HG03060 (cell line): ENCODE measurements around the gene SLC6A3.

Experiments
- ATAC-seq: cut with Tn5 transposase; IDR thresholded peaks from one replicate; pipeline ENCODE4 v1.9.1; 2021; ENCODE audit warnings: low read depth, moderate number of reproducible peaks; ENCODE audit not compliant: unreplicated experiment

SLC6A3 gene

DNA sequence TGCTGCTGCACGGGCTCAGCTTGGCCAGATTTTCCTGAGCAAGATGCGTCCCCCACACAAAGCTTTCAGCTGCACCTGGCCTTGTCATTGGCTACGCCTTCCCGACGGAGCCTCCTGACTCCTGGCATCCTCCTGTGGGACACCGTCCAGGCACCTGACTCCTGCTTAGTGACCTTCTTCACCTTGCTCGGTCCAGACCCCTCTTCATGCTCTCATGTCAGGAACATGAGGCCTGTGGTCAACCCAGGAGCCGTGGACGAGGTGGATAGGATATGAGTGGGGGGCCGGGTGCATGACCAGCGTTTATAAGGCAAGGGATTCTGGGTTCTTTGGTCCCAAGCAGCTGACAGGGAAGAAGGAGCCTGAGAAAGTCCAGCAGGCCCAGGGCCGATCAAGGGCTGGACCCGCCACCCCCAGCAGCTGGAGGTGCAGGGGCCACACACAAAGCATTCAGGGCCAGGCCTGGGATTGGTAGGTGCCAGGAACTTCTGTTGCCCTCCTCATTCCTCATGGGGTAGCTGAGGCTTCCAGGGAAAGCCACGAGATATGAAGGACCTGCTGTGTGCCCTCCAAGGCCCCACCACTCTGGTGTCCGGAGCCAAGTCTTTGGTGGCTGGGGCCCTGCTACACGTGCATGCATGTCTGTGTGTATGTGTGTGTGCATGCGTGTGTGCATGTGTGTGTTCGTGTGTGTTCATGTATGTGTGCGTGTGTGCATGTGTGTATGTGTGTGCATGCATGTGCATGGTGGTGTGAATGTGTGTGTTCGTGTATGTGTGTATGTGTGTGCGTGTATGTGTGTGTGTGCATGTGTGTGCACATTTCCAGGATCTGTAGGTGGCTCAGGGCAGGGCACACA, 34.9 kb downstream of the SLC6A3 start:
- no peak for ATAC-seq

- no peak for ATAC-seq
These were observed 35.7 kb downstream of the SLC6A3 start for GRCh38 chr5:1409381-1410110.

- ATAC-seq: no peak
These were observed 38.3 kb downstream of the SLC6A3 start for GRCh38 chr5:1406681-1407640.

- no peak for ATAC-seq
These were observed 39.4 kb downstream of the SLC6A3 start for GRCh38 chr5:1405539-1406530.

DNA sequence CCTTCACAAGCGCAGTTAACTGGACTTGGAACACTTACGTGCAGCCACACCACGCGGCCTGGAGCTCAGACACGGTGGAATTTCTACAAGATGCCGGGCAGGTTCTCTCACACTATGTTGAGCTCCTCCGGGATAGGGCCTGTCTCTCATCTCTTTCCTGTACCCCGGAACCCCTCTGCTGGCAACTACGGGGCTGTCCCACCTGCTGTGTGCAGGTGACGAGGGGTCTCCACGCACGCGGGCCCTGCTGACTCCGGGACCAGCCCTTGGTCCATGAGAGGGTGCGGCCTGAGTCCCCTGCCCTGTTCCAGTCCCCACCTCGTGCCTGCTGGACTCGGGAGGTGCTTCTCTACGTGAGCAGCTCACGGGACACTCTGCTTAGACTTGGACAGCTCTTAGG, 40.1 kb downstream of the SLC6A3 start:
- ATAC-seq: no peak

- ATAC-seq: no peak
These were observed 41.2 kb downstream of the SLC6A3 start for GRCh38 chr5:1404062-1404461.

- no peak for ATAC-seq
These were observed 42.5 kb downstream of the SLC6A3 start for GRCh38 chr5:1402611-1403255.

DNA sequence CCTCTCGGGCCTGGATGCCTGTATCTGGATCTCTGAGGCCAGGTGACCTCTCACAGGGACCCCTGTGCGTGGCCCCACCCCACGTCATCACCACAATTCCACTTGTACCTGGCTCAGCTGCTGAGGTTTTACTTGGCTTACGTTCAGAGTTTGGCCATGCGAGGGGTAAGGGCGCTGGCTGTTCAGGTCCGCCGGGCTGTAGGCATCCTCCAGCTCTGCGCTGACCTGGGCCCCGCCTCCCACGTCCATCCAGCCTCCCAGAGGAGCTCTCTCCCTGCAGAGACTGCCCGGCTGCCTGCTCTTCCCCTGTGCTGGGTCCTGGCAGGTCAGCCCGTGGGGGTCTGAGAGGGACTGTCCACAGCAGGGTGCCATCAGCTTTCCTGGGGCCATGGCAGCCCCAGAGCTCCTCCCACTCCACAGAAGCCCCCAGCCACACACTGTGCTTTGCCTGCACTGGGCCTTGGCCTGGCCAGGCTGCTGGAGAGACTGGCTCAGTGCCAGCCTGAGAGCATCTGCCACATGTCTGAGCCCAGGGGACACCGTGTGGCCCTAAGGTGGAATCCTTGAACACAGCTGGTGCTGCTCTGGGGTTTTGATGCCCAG, 43.6 kb downstream of the SLC6A3 start:
- no peak for ATAC-seq

DNA sequence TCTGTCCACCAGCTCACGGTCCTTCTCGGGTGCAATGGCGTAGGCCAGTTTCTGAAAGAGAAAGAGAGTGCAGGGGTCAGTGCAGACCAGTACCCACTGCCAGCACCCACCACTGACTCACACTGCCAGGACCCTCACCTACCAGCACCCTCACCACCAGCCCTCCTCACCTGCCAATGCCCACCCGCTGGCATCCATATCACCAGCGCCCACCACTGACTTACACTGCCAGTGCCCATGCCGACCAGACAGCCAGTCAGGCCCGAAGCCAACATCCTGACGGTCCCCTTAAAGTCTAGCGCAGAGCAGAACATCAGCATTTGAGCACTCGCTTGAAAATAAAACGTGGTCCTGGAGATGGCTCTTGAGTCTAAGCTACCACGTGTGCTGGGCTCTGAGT, 44.3 kb downstream of the SLC6A3 start:
- ATAC-seq: no peak

GRCh38 chr5:1400211-1400855, 44.9 kb downstream of the SLC6A3 start:
- no peak for ATAC-seq

DNA sequence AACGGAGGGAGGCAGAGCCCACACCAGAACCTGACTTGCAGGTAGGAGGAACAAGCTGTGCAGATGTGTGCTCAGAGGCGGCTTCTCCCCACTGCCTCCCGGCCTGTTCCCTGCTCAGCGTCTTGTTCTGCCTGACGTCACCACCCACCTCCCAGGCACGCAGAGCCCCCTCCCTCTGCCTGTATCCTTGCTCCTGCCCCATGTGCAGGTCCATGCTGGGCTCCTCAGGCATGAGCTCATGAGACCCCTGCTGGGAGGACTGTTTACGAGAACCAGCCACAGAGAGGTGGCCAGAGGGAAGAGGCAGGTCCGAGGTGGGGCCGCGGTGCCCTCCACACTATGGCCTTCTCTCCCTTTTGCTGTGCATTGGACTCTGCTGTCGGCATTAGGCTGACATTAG, 45.5 kb downstream of the SLC6A3 start:
- ATAC-seq: no peak

DNA sequence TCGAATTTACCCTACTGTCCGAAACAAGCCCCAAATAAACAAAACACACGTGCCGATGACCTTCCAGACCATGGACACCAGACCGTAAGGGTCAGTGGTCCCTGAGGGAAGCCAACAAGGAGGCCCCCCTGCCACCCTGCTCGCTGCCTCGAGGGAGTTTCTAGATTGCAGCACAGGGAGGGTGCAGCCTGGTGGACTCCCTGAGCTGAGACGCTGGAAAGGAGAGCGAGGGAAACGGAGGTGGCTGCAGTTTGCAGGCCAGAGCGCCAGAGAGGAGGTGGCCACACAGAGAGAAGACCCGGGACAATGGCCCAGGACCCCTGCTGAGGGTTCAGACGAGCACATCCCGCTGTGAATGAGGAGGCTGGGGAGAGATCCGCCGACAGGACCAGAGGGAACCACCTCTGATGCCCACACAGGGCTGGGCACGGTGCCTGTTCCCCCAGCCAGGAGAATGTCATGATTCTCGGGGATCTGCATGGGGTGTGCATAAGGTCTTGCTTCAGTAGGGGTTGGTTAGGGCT, 48.9 kb downstream of the SLC6A3 start:
- ATAC-seq: no peak

DNA sequence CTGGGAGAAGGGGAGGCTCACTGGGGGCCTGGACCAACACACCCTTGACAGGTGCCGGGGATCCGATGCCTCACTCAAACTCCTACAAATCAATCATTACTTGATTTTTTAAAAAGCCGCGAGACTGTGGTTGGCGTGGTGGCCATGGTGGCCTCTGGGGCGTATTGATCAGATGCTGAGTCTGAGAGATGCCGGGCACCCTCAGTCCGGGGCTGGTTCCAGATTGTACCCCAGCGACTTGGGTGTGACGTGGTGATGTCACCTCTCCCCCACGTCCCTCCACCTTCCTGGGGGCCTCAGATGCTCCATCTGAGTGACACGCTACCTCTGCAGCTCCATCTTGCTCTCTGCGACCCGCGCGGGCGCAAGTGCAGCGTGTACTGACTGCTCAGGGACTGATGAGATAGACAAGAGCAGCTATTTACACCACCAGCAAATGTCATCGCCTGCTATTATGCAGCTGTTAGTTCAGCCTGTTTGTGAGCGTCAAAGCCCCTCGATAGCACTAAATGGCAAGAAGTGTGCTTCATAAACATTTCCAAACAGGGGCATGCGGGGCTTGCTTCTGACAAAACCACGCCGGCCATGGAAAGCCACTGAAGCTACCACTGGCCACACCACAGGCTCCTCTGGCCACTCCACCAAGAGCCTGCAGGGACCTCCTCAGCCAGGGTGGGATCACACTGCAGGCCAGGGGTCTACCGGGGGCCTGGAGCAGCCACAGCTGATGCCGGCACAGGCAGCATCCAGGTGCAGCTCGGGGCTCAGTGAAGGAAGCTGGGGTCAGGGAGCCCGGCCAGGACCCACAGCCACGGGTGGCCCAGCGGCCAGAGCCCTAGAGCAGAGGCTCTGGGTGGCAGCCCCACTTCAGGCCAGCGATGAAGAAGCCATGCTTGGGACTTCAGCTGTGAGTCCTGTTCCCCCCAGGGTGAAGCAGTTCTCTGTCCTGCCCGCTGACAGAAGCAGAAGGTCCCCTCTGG, 50.1 kb downstream of the SLC6A3 start:
- ATAC-seq: no peak

DNA sequence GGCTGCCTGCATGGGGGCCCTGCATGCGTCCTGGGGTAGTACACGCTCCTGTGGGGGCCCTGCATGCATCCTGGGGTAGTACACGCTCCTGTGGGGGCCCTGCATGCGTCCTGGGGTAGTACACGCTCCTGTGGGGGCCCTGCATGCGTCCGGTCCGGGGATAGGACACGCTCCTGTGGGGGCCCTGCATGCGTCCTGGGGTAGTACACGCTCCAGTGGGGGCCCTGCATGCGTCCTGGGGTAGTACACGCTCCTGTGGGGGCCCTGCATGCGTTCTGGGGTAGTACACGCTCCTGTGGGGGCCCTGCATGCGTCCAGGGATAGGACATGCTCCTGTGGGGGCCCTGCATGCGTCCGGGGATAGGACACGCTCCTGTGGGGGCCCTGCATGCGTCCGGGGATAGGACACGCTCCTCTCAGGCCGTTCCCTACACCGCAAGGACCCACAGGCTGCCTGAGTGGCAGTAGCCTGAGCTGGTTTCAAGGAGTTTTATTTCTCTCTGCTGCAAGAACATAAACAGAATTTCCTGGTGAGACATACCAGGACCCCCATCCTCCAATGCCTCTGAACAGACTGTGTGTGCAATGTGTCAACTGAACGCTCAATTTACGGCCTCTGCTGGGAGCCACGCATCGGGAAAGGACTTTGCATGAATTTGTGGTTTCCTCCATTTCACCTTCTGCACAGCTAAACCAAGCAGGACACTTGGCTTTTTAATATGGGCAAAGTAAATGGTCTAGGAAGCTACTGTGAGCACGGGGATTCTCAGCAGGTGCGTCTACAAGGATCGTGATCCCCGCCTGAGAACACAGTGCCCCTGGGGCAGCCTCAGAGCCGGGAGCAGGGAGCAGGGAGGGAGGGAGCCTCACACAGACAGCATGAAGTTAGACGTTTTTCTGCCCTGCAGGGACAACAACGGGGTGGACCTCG, 51.4 kb downstream of the SLC6A3 start:
- no peak for ATAC-seq

DNA sequence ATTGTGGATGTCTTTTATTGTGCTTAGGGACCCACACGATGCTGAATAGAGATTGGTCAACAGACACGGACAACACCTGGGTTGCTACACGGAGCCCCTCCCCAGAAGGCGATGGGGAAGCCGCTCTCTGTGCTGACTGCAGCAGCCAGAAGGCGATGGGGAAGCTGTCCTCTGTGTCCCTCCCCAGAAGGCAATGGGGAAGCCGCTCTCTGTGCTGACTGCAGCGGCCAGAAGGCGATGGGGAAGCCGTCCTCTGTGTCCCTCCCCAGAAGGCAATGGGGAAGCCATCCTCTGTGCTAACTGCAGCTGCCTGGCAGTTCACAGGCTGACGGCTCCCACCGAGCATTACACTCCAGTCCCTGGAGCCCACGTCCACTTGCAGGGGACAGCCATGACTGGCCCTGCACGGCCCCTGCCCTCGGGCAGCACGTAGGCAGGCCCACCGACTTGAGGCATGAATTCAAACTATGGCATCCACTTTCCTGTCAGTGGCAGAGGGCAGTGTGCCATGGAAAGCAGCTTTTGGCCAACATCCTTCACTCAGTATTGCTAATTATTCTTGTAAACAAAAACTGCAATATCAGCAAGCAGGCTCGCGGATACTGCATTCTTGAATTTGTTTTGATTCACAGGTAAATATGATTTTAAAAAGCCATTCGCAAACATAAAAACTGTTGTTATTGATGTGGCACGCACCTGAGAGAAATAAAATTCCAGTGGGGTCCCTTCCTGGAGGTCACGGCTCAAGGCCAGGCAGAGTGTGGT, 52.3 kb downstream of the SLC6A3 start:
- no peak for ATAC-seq
